ENCODE results near the gene GNG7.
"Not testable (repeated sequence)": the region's sequence is repeated elsewhere in the genome, so short reads cannot be mapped to it uniquely, and the experiment has no call there.

GNG7 gene

DNA sequence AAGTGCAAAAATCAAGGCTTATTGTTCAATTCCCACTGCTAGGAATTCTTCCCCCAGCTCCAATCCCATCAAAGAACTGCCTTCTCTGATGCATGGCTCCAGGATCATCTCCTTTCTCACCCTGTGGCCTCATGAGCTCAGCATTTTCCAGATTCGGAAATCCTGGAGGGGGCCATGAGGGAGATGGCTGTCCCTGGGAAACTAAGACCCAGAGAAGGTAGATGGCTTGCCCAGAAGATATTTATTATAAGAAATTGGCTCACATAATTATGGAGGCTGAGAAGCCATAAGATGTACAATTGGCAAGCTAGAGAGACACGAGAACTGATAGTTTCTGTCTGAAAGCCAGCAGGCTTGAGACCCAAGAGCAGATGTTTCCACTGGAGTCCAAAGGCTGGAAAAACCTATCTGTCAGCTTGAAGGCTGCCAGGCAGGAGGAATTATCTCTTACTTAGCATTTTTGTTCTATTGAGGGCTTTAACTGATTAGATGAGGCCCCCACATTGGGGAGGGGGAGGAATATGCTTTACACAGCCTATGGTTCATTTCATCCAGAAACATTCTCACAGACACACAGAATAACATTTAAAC lies 168.0 kb downstream of the GNG7 start:
- DNase-seq (ENCODE audit: low spot score), result no peak

DNA sequence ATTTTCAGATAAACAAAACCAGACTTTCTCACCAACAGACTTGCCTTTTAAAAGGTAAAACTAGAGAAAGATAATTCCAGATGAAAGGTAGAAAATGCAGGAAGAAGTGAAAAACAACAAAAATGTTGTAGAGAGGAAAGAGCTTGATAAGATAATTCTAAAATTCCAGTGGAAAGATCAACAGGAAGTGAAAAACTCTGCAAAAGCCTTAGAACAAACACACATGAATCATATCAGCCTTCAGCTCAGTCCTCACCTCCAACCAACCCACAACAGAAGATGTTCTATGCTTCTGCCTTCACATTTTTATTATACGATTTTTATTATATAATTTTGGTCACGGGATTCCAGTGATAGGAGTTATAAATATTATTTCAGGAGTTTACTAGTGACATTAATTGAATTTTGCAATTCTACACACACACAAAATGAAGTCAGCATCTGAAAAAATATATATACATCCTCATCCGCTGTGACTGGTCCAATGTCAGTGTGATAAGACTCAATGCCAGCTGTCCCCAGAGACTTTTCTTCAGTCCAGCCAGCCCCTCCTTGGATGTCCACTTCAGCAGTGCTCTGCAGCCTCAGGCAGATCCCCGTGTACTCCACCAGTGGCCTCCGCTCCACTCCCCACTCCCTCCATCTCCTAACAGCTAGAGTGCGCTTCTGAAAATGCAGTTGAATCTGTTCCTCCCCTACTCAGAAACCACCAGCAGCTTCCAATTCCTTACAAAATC lies 168.6 kb downstream of the GNG7 start:
- DNase-seq (ENCODE audit: low spot score), result no peak

DNA sequence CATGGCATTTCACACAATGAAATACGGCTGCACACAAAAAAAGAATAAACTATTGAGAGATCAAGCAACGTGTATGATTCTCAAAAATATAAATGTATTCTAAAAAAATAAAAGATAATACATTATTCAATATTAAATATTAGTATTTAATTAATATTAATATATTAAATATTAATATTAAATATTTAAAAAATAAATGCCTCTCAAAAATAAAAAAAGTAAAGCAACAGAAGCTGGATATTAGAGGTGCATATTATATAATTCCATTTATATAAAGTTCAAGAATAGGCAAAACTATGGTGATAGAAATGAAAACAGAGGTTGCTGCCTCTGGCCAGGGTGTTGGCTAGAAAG lies 169.4 kb downstream of the GNG7 start:
- DNase-seq (ENCODE audit: low spot score), result no peak

DNA sequence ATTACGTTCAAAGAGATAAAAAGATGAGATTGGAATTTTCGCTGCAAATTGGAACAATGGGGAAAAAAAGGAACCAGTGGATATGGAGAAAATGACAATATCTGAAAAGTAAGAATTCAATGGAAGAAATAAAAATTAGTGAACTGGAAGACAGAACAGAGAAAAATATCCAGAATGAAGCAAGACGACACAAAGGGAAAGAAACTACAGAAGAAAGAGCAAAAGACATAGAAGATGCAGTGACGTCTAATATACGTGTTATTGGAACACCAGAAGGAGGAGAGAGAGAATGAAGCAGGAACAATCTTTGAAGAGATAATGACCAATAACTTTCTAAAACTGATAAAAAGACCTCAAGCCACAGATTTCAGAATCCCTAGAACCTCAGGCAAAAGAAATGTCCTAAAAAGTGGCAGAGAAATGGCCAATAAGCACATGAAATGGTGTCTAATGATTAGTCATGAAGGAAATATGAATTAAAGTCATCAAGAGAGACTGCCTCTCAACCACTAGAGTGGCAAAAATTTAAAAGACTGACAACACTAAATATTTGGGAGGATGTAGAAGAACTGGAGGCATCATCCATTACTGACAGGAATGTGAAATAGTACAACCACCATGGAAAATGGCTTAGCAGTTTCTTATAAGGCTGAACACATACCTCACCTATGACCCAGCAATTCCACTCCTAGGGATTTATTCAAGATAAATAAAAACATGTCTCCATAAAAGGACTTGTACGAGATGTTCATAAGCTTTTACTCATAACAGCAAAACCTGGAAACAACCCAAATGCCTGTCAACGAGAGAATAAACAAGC lies 170.0 kb downstream of the GNG7 start:
- no peak for DNase-seq (ENCODE audit: low spot score)

DNA sequence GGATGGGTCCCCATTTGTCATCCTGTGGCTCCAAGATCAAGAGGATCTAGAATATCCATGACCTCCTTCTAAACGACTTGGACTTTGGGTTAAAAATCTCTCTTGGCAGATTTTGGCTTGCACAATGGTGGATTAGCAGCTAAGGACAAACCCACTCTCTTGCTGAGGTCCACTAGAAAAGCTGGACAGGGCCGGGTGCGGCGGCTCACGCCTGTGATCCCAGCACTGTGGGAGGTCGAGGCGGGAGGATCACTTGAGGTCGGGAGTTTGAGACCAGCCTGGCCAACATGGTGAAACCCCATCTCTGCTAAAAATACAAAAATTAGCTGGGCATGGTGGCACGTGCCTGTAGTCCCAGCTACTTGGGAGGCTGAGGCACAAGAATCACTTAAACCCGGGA lies 172.6 kb downstream of the GNG7 start:
- not testable (repeated sequence) for DNase-seq (ENCODE audit: low spot score)

DNA sequence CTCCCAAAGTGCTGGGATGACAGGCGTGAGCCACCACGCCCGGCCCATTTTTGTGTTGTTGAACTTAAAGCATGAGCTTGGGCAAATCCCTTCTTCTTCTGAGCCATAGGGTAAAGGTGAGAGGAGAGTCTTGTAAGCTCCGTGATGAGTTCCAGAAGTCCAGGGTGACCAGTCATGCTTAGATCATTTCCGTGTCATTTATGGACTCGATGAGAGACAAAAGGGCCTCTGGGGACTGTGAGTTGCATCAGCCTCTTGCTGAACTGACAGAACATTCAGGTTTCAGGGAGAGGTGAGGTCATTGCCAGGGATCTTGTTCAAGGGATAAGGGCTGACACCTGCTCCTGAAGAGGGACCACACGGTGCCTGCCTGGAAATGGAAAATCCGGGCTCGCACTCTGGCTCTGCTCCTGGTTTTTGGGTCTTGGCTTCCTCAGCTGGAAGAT lies 173.0 kb downstream of the GNG7 start:
- DNase-seq (ENCODE audit: low spot score), result peak; percentile 36

DNA sequence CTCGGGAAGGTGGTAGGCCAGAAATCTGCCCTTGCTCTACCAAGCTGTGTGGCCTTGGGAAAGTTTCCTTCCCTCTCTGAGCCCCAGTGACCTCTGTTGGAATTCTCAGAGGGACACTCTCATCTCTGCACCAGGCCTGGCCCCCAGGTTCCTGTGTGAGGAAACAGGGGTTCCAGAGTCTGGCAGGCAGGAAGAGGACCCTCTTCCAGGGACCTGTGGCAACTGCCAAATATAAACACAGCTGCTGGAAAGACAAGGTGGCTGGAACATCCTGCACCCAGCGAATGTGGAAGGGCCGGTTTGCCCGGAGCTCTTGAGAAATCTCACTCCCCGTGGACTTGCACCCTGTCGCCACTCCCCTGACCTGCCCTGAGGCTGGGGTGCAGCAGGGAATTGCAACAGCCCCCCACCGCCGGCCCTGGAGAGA lies 173.8 kb downstream of the GNG7 start:
- DNase-seq (ENCODE audit: low spot score), result no peak

DNA sequence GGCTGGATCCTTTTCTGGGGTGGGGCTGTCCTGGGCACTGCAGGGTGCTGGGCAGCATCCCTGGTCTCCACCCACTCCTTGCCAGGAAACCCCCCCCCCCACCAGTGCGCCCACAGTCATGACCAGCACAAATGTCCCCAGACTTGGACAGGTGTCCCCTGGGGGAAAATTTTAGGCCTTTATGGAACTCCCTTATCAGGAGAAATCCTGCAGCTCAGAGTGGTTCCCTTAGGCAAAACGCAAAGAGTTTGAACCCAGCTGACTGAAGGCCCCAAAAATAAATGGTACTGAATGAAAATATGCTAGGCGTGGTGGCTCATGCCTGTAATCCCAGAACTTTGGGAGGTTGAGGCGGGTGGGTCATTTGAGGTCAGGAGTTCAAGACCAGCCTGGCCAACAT lies 174.8 kb downstream of the GNG7 start:
- DNase-seq (ENCODE audit: low spot score), result no peak

DNA sequence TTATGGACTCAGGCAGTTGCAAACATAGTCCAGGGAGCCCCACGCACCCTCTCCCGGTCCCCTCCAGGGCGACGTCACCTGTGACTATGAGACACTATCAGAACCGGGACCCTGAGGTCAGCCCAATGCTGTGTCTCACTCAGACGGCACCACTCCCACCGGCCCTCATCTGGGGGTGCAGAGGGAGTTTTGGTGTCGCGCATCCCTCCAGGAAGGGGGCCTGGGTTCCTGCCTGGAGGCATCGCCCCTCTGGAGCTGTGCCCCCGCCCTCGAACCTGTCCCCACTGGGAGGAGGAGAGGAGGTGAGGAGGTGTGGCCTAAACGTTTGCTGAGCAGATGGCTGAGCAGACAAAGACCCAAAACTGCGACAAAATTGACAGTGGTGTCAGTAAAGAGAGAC lies 175.3 kb downstream of the GNG7 start:
- DNase-seq (ENCODE audit: low spot score), result no peak

DNA sequence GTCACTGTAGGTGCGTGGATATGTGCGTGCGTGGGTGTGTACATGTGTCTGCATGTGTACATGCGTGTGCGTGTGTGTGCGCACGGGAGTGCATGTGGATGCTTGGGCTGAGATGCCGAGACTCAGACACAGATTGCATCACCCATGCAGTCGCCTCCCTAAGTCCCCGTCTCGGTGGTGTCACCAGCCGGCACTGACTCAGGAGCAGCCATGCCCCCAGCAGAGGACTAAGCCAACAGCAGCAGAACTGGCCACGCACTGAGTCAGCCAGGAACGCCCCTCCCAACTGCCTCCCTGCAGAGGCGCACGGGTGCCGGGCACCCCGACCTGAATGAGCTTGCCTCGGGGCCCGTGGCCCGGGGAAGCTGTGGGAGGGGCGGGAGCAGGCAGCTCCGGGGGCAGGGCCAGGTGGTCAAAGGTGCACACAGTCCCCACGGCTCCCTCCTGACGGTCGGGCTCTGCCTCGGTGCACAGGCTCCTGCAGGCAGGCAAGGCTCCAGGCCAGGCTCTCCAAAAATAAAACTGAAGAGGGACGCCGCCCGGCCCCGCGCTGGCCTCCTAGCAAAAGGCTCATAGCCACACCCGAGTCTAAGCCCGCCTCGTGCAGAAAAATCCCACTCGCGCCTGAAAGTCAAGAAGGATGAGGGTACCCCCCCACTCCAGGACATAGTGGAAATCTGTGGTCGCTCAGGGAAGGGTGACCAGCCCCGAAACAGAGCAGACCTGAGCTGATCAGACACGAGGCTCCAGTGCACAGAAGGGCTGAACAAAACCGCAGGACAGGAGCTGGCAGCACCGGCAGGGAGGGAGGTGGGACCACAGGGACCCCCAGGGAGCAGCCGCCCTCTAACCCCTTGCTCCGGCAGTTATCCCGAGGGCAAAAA lies 177.4 kb downstream of the GNG7 start:
- no peak for DNase-seq (ENCODE audit: low spot score)

DNA sequence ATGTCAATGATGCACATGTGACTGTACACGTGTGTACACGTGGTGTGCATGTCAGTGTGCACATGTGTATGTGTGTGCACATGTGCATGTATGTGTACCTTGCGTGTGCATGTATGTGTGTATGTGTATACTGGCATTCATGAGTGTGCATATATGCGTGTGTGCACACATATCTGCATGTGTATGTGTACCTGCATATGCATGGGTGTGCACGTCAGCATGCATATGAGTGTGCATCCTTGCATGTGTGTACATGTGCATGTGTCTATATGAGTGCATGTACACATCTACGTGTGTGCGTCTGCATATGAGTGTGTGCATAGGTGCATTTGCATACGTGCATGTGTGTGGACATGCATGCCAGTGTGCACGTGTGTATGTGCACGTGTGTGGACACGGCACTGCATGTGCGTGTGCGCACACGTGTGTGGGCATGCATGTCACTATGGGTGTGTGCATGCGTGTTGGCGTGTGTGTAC lies 178.1 kb downstream of the GNG7 start:
- no peak for DNase-seq (ENCODE audit: low spot score)

DNA sequence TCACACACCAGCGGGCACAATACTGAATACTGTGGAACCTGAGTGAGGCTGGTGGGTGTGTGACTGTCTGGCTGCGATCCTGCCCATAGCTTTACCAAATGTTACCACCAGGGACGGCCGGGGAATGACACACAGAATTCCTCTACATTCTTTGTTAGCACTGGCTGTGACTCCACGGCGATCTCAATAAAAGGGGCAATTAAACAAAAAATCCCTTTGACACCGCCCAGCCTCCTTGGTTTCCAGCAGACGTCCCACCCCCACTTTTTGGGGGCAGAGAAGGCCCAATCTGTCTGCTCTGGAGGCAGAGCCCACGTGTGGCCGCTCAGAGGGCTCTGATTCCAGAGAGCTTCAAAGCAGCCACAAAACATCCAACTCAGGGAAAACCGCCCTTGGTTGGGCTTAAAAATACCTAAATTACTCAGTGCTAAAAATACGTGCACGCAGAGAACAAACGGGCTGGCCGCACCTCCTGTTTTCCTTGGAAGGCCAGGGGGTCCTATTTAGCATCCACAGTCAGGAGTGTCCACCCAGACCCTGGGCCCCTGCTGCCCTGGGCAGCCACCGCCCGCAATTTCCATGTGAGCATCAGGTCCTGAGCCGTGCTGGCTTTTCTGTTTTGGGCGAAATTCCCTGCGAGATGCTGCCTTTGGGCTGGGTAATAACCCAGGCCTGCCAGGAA lies 178.7 kb downstream of the GNG7 start:
- no peak for DNase-seq (ENCODE audit: low spot score)

DNA sequence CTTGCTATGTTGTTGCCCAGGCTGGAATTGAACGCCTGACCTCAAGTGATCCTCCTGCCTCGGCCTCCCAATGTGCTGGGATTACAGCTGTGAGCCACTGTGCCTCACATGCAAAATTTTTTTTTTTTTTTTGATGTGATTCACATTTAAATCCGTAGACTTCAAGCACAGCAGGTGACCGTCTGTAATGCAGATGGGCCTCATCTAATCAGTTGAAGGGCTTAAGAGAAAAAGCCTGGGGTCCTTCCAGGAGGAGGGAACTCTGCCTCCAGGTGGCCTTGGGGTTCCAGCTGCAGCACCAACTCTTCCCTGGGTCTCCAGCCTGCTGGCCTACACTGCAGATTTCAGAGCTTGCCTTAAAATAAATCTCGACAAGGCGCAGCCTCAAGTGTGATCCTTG lies 183.0 kb downstream of the GNG7 start:
- DNase-seq (ENCODE audit: low spot score), result no peak

DNA sequence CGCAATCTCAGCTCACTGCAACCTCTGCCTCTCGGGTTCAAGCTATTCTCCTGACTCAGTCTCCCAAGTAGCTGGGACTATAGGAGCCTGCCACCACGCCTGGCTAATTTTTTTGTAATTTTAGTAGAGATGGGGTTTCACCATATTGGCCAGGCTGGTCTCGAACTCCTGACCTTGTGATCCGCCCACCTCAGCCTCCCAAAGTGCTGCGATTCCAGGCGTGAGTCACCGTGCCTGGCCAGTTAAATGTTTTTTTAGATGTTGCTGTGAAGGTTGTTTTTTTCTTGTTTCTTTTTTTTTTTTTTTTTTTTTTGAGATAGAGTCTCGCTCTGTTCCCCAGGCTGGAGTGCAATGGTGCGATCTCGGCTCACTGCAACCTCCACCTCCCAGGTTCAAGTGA lies 183.6 kb downstream of the GNG7 start:
- DNase-seq (ENCODE audit: low spot score), result not testable (repeated sequence)

DNA sequence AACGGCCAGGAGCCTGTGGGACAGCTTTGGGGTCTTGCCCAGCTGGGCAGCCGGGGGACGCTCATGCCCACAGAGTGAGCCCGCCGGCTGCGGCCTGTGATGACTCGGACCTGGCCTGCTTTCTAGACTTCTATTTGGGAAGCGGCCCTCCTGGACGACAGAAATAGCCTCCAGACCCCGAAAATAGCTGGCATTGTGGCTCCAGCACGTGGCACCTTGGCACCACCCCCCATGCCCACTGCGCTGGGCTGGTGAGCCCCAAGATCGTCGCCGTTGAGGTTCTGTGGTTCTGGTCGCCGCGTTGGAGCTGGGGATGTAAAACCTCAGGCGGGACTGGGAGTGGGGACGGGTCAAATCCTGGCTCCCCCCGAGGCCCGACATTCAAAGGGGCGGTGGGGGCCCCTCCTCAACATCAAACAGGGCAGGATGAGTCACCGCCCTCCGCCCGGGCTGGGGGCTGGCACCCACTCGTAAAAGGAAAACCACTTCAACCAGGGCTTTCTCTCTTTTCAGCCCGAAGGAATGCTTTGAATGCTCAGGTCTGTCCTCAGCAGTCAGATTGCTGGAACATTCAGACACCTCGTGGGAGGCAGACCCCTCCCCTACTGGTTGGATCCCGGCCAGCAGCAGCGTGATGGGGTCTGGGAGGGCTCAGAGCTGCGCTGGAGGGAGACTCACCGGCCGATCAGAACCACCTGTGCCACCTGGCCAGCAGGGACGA lies 184.5 kb downstream of the GNG7 start:
- no peak for DNase-seq (ENCODE audit: low spot score)

DNA sequence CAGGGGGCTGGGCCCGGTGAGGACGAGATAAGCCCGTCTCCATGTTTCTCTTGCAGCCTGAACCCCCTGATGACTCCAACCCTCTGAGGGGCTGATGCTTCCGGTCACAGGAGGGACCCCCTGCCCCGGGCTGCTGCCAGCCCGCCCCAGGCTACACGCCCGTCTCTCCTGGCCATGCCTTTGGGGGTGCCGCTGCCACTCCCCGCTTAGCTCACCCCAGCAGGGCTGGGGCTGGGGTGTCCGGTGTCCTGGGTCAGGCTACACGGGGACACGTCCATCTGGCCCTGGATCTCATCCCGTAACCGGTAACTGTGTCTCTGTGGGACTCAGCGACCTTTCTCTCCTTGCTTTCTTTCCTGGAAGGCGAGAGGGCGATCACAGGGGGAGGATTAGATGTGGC lies 185.8 kb downstream of the GNG7 start:
- DNase-seq (ENCODE audit: low spot score), result no peak

DNA sequence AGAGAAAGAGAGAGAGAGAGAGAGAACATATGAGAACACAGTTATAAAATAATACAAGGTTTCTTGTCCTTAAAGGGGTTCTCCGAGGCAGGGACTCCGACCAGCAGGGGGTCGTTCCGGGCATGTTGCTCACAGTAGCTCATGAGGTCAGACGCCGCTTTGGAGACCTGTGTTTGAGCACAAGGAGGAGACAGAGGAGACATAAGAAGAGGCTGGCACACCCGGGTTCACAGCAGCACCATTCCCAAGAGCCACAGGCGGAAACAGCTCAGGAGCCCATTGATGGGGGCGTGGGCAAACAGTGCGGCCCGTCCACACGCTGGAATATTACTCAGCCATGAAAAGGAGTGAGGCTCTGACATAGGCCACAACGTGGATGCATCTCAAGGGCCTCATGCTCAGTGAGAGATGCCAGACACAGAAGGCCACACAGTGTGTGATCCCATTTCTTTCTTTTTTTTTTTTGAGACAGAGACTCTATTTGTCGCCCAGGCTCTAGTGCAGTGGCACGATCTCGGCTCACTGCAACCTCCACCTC lies 187.4 kb downstream of the GNG7 start:
- no peak for DNase-seq (ENCODE audit: low spot score)

DNA sequence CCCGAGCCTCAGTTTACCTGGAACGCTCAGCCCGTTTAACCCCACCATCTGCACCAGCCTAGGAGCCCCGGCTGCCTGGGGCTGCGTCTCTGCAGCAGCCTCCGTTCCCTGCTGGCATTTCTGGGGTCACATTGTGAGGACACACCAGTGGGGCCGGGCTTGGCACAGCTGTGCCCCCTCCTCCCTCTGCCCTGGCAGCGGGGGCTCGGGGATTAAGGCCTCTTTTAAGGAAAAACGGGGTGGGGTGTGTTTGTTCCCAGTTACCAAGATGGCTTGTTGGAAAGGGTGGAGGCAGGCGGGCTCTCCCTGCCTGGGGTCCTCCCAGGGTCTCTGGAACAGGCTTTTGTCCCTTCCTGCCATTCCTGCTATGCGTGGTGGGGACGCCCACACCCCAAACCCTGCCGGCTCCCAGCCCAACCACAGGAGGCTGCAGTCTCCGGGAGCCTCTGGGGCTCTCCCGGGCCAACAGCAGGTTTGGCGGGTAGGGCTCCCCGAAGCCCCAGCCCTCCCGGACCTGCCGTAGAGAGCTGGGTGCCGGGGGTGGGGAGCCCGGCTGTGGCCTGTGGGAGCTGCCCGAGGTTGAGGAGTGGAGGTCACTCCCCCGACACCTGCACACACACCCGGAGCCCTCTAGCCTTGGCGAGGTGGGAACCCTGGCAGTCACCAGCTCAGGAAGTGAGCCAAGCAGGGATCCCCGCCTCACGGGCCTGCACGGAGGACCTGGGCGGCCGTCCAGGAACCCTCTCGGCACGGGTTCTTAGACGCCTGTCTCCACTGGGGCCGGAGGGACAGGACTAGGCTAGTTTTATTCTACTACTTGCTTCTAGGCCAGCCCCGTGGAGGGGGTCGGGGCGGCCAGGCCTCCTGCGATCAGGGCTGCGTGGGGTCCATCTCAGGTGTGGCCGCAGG lies 189.7 kb downstream of the GNG7 start:
- no peak for DNase-seq (ENCODE audit: low spot score)

DNA sequence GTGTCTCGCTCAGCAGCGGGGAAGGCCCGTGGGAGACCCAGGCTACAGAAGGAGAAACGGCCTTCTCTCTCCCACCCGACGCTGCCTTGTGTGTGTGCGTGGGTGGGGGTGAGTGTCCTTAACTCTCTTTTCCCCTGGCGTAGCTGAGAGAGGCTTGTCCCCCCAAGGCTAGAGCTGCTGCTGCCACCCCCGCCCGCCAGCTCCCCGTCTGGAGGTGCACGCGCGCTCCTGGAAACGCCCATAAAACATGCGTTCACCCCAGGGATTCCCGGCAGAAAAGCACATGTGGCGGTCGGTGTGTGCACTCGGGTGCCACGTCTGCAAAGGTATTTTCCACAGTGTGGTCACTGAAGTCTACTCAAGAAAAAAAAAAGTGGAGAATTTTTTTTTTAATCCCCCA lies 190.5 kb downstream of the GNG7 start:
- no peak for DNase-seq (ENCODE audit: low spot score)

Data from SK-N-DZ (cell line).